ENCODE measurements around the gene LETMD1.
A peak's percentile ranks its signal among the peaks of the same experiment; 100 is the strongest.
"Not testable (repeated sequence)": the region's sequence is repeated elsewhere in the genome, so short reads cannot be mapped to it uniquely, and the experiment has no call there.

The LETMD1 gene

GRCh38 chr12:51047655-51048540, at the start of gene LETMD1:
Gene LETMD1 (plus strand): TSS chr12:51048327. CDS start chr12:51048357, 30 bp downstream.
- peak; percentile 89 for DNase-seq

- DNase-seq: no peak
These were observed 49.0 kb upstream of the LETMD1 start for GRCh38 chr12:50999093-50999492.

GRCh38 chr12:51000245-51000644, 47.9 kb upstream of the LETMD1 start:
- DNase-seq: no peak

GRCh38 chr12:51001799-51002198, 46.3 kb upstream of the LETMD1 start:
- no peak for DNase-seq

GRCh38 chr12:51004504-51004903, 43.6 kb upstream of the LETMD1 start:
- no peak for DNase-seq

- DNase-seq: no peak
These were observed 43.1 kb upstream of the LETMD1 start for GRCh38 chr12:51005030-51005429.

GRCh38 chr12:51005671-51006070, 42.5 kb upstream of the LETMD1 start:
- no peak for DNase-seq

- DNase-seq: no peak
These were observed 39.6 kb upstream of the LETMD1 start for GRCh38 chr12:51008329-51009055.

GRCh38 chr12:51009056-51009440, 39.1 kb upstream of the LETMD1 start:
- peak; percentile 59 for DNase-seq

- DNase-seq: no peak
These were observed 36.2 kb upstream of the LETMD1 start for GRCh38 chr12:51011955-51012354.

- no peak for DNase-seq
These were observed 35.4 kb upstream of the LETMD1 start for GRCh38 chr12:51012570-51013236.

GRCh38 chr12:51013441-51013840, 34.7 kb upstream of the LETMD1 start:
- DNase-seq: no peak

- DNase-seq: not testable (repeated sequence)
These were observed 33.7 kb upstream of the LETMD1 start for GRCh38 chr12:51014467-51014866.

GRCh38 chr12:51017452-51017851, 30.7 kb upstream of the LETMD1 start:
- no peak for DNase-seq

- DNase-seq: no peak
These were observed 29.2 kb upstream of the LETMD1 start for GRCh38 chr12:51018956-51019355.

- DNase-seq: no peak
These were observed 28.2 kb upstream of the LETMD1 start for GRCh38 chr12:51019927-51020326.

- DNase-seq: no peak
These were observed 27.5 kb upstream of the LETMD1 start for GRCh38 chr12:51020448-51021182.

- DNase-seq: no peak
These were observed 26.4 kb upstream of the LETMD1 start for GRCh38 chr12:51021694-51022093.

- DNase-seq: no peak
These were observed 24.3 kb upstream of the LETMD1 start for GRCh38 chr12:51023625-51024382.

GRCh38 chr12:51025338-51025835, 22.7 kb upstream of the LETMD1 start:
- no peak for DNase-seq

- DNase-seq: peak; percentile 93
These were observed 22.1 kb upstream of the LETMD1 start, which contains the start of gene SLC11A2 for GRCh38 chr12:51025836-51026638. Gene SLC11A2 (minus strand): TSS chr12:51026384. CDS start chr12:51010728, 15,656 bp downstream.

Measured in activated naive CD4-positive, alpha-beta T cell treated with anti-CD3 and anti-CD28 coated beads, Interleukin-2, amount 50 U/mL, for 16 hours (primary cell).